GM12801 (cell line): ENCODE data around the gene STEAP1B.

Experiments
- TF ChIP-seq, protein P1 (sequence below): IDR thresholded peaks from one replicate; pipeline ENCODE4 v1.5.1; 2011; ENCODE audit warnings: control low read depth; ENCODE audit not compliant: insufficient read length; ENCODE audit errors: extremely low read depth

The STEAP1B gene

GRCh38 chr7:22485189-22485588 lies 14.8 kb downstream of the STEAP1B start:
- TF ChIP-seq, protein P1, sequence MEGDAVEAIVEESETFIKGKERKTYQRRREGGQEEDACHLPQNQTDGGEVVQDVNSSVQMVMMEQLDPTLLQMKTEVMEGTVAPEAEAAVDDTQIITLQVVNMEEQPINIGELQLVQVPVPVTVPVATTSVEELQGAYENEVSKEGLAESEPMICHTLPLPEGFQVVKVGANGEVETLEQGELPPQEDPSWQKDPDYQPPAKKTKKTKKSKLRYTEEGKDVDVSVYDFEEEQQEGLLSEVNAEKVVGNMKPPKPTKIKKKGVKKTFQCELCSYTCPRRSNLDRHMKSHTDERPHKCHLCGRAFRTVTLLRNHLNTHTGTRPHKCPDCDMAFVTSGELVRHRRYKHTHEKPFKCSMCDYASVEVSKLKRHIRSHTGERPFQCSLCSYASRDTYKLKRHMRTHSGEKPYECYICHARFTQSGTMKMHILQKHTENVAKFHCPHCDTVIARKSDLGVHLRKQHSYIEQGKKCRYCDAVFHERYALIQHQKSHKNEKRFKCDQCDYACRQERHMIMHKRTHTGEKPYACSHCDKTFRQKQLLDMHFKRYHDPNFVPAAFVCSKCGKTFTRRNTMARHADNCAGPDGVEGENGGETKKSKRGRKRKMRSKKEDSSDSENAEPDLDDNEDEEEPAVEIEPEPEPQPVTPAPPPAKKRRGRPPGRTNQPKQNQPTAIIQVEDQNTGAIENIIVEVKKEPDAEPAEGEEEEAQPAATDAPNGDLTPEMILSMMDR: no peak

GRCh38 chr7:22482503-22482902 lies 17.5 kb downstream of the STEAP1B start:
- TF ChIP-seq, protein P1: no peak

DNA sequence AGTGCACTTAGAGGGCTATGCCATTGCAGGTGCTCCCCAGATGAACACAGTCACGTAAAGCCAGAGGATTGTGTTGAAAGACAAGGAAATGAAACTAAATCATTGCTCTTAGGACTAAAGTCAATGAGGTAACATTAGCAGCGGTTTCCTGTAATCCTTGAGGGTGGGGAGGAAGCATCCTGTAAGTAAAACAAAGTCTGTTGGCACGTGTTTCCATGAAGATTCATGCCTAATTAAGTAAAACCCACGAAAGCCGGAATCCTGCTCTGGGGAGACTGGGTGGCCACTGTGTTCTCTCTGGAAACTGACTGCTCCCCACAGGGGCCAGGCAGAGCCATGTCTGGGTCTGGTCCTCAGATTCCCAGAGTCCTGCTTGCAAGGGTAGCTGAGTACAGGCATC lies 18.3 kb downstream of the STEAP1B start:
- TF ChIP-seq, protein P1: no peak

GRCh38 chr7:22480523-22481075 lies 19.4 kb downstream of the STEAP1B start:
- TF ChIP-seq, protein P1: no peak

- TF ChIP-seq, protein P1: no peak
Observed at GRCh38 chr7:22477876-22478450, 22.0 kb downstream of the STEAP1B start.

GRCh38 chr7:22477262-22477661 lies 22.7 kb downstream of the STEAP1B start:
- TF ChIP-seq, protein P1: no peak

GRCh38 chr7:22476824-22477223 lies 23.2 kb downstream of the STEAP1B start:
- TF ChIP-seq, protein P1: no peak
